Measurements from ENCODE around the gene GALNT9. TPM values are rescaled to one million over a fixed set of nuclear protein-coding genes. Genes with fewer than 3 reads are reported as not detected.

The GALNT9 gene
- total and polyA plus RNA-seq, 2 experiments from 2014 or later: 0.33 to 1.4 TPM

GRCh38 chr12:132204063-132204792 lies 125.2 kb downstream of the GALNT9 start:
- Histone ChIP-seq H3K4me3 (no peak overlapping the region), H4K20me1 (ENCODE audit: insufficient read depth) (no peaks in the 10 kb centered on the region), H3K9me3 (ENCODE audit: low read depth) (no peaks in the 10 kb centered on the region), H3K27ac (no peak overlapping the region), H3K9me2 (ENCODE audit: insufficient read depth) (no peaks in the 10 kb centered on the region), H3F3A (ENCODE audit: insufficient read depth) (no peaks in the 10 kb centered on the region), H2AFZ (peak overlapping the region; percentile 55), H3K9ac (peak overlapping the region; percentile 54; the same call in 1 of the 2 replicates), H3K27me3 (replicated peaks; ENCODE audit: insufficient read depth) (peaks cover 24% of the 10 kb centered on the region), H3K79me2 (ENCODE audit: insufficient read depth) (no peaks in the 10 kb centered on the region), H3K36me3 (ENCODE audit: low read depth) (no peaks in the 10 kb centered on the region), H3K4me2 (ENCODE audit: unreplicated experiment) (peak overlapping the region; percentile 62), H3K4me1 (ENCODE audit: insufficient read depth) (peaks cover 12% of the 10 kb centered on the region)
- TF ChIP-seq EZH2 (IDR thresholded peaks at IDR 0.05; ENCODE audit: insufficient read depth, poor library complexity, severe bottlenecking) (no peak), EZH2phosphoT487 (IDR thresholded peaks at IDR 0.05; ENCODE audit: insufficient read depth, low read depth) (no peak)
- WGBS, 2 experiments (ENCODE audit: low coverage in 1 of 2, low lambda C conversion rate in 2 of 2, missing lambda C conversion rate in 2 of 2): 3 to 4% methylated on average over 33 of the region's 33 CpGs
- in situ Hi-C loops (cut with MboI): no loop called here
- peak; percentile 67 for DNase-seq

DNA sequence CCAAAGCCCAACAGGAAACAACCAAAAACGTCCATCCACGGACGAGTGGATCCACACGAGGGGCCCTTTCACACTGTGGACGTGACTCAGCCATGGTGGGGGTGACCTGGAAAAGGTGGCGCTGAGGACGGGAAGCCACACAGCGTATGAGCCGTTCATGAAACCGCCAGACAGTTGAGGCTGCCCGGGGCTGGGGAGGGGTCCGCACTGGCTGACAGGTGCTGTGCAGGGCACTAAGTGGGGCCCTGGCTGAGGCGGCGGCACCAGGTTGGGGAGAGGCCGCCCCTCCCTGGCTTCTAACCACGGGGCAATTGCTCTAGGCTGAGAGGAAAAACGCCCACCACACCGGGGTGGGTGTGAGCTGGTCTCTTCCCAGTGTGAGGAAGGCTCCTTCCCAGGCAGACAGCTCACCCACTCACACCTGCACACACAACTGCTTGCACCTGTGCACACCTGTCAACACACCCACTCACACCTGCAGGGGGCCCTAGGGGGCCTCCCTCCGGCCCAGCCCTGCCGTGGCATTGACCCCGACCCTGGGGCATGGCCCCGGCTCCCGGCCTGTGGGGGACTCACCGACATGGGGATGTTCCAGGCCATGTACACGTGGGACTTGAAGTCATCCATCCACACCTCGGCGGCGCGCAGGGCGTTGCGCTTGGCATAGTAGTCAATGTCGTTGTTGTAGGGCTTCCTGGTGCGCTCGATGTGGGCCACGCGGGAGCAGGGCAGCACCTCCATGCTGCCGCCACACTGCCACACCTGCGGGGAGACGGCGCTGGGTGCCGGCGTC lies 126.3 kb downstream of the GALNT9 start:
- TF ChIP-seq EZH2phosphoT487 (IDR thresholded peaks at IDR 0.05; ENCODE audit: insufficient read depth, low read depth) (no peak), EZH2 (IDR thresholded peaks at IDR 0.05; ENCODE audit: insufficient read depth, poor library complexity, severe bottlenecking) (no peak)
- H3K36me3 ChIP-seq (ENCODE audit: low read depth): no peaks in the 10 kb centered on the region
- 77% methylated on average over 36 to 42 of the region's 42 CpGs for WGBS, 2 experiments (ENCODE audit: low coverage in 1 of 2, low lambda C conversion rate in 2 of 2, missing lambda C conversion rate in 2 of 2)
- peaks cover 12% of the 10 kb centered on the region for H3K4me1 ChIP-seq (ENCODE audit: insufficient read depth)
- H3K27ac ChIP-seq: no peak overlapping the region
- no peaks in the 10 kb centered on the region for H3K9me3 ChIP-seq (ENCODE audit: low read depth)
- no peaks in the 10 kb centered on the region for H3F3A ChIP-seq (ENCODE audit: insufficient read depth)
- no peak overlapping the region for H3K4me3 ChIP-seq
- DNase-seq: no peak
- no peak overlapping the region for H3K9ac ChIP-seq
- in situ Hi-C loops (cut with MboI): no loop called here
- H2AFZ ChIP-seq: no peak overlapping the region
- no peaks in the 10 kb centered on the region for H4K20me1 ChIP-seq (ENCODE audit: insufficient read depth)
- H3K27me3 ChIP-seq (replicated peaks; ENCODE audit: insufficient read depth): peaks cover 24% of the 10 kb centered on the region
- H3K4me2 ChIP-seq (ENCODE audit: unreplicated experiment): no peak overlapping the region
- H3K9me2 ChIP-seq (ENCODE audit: insufficient read depth): no peaks in the 10 kb centered on the region
- no peaks in the 10 kb centered on the region for H3K79me2 ChIP-seq (ENCODE audit: insufficient read depth)

- Histone ChIP-seq H3K4me1 (ENCODE audit: insufficient read depth) (peaks cover 12% of the 10 kb centered on the region), H3K9ac (no peak overlapping the region), H3K4me3 (no peak overlapping the region), H4K20me1 (ENCODE audit: insufficient read depth) (no peaks in the 10 kb centered on the region), H2AFZ (no peak overlapping the region), H3K9me2 (ENCODE audit: insufficient read depth) (no peaks in the 10 kb centered on the region), H3K4me2 (ENCODE audit: unreplicated experiment) (no peak overlapping the region), H3K27me3 (replicated peaks; ENCODE audit: insufficient read depth) (peaks cover 22% of the 10 kb centered on the region), H3K36me3 (ENCODE audit: low read depth) (no peaks in the 10 kb centered on the region), H3K9me3 (ENCODE audit: low read depth) (no peaks in the 10 kb centered on the region), H3K27ac (no peak overlapping the region), H3K79me2 (ENCODE audit: insufficient read depth) (no peaks in the 10 kb centered on the region), H3F3A (ENCODE audit: insufficient read depth) (no peaks in the 10 kb centered on the region)
- no peak for DNase-seq
- 82% methylated on average over 22 to 23 of the region's 23 CpGs for WGBS, 2 experiments (ENCODE audit: low coverage in 1 of 2, low lambda C conversion rate in 2 of 2, missing lambda C conversion rate in 2 of 2)
- in situ Hi-C loops (cut with MboI): no loop called here
- TF ChIP-seq EZH2phosphoT487 (IDR thresholded peaks at IDR 0.05; ENCODE audit: insufficient read depth, low read depth): no peak
- no peak for TF ChIP-seq EZH2 (IDR thresholded peaks at IDR 0.05; ENCODE audit: insufficient read depth, poor library complexity, severe bottlenecking)
These were observed 127.8 kb downstream of the GALNT9 start for GRCh38 chr12:132201391-132202120.

GRCh38 chr12:132200800-132201199 lies 128.6 kb downstream of the GALNT9 start:
- H4K20me1 ChIP-seq (ENCODE audit: insufficient read depth): no peaks in the 10 kb centered on the region
- no peak for TF ChIP-seq EZH2 (IDR thresholded peaks at IDR 0.05; ENCODE audit: insufficient read depth, poor library complexity, severe bottlenecking)
- TF ChIP-seq EZH2phosphoT487 (IDR thresholded peaks at IDR 0.05; ENCODE audit: insufficient read depth, low read depth): no peak
- no peak overlapping the region for H3K4me2 ChIP-seq (ENCODE audit: unreplicated experiment)
- DNase-seq: no peak
- H3K9me2 ChIP-seq (ENCODE audit: insufficient read depth): no peaks in the 10 kb centered on the region
- H3K4me3 ChIP-seq: no peak overlapping the region
- H3K36me3 ChIP-seq (ENCODE audit: low read depth): no peaks in the 10 kb centered on the region
- no peaks in the 10 kb centered on the region for H3F3A ChIP-seq (ENCODE audit: insufficient read depth)
- in situ Hi-C loops (cut with MboI): no loop called here
- H3K27ac ChIP-seq: no peak overlapping the region
- peaks cover 12% of the 10 kb centered on the region for H3K4me1 ChIP-seq (ENCODE audit: insufficient read depth)
- peaks cover 15% of the 10 kb centered on the region for H3K27me3 ChIP-seq (replicated peaks; ENCODE audit: insufficient read depth)
- no peak overlapping the region for H2AFZ ChIP-seq
- H3K9me3 ChIP-seq (ENCODE audit: low read depth): no peaks in the 10 kb centered on the region
- 72 to 77% methylated on average over 19 of the region's 19 CpGs for WGBS, 2 experiments (ENCODE audit: low coverage in 1 of 2, low lambda C conversion rate in 2 of 2, missing lambda C conversion rate in 2 of 2)
- H3K9ac ChIP-seq: no peak overlapping the region
- H3K79me2 ChIP-seq (ENCODE audit: insufficient read depth): no peaks in the 10 kb centered on the region
